RWPE2 (cell line): ENCODE measurements around the gene MYO1A.
A peak's percentile ranks its signal among the peaks of the same experiment; 100 is the strongest.

Source experiments
- ATAC-seq: fragments of 200-7000 bp; cut with Tn5 transposase; 3 replicates; pipeline ENCODE4 v1.9.1; 2021; ENCODE audit warnings: low read depth
- DNase-seq: peaks from one replicate; pipeline ENCODE4 v3.0.0-alpha.2; 2020; ENCODE audit warnings: low spot score
- H3K27ac ChIP-seq: fragments of 450-650 bp; 2 replicates; pipeline ENCODE4 v1.5.1; 2017; ENCODE audit warnings: mild to moderate bottlenecking; ENCODE audit not compliant: poor library complexity, severe bottlenecking
- H3K27me3 ChIP-seq: fragments of 250-450 bp; sonication (Bioruptor Pico); 2 replicates; pipeline ENCODE4 v1.5.1; 2021; ENCODE audit warnings: mild to moderate bottlenecking, moderate library complexity; ENCODE audit not compliant: insufficient read depth, poor library complexity, severe bottlenecking
- H3K36me3 ChIP-seq: fragments of 250-450 bp; sonication (Bioruptor Pico); 2 replicates; pipeline ENCODE4 v1.5.1; 2020; ENCODE audit warnings: low read depth, mild to moderate bottlenecking, moderate library complexity
- H3K4me1 ChIP-seq: fragments of 250-450 bp; sonication (Bioruptor Pico); 2 replicates; pipeline ENCODE4 v1.5.1; 2021; ENCODE audit warnings: mild to moderate bottlenecking, moderate library complexity; ENCODE audit not compliant: insufficient read depth, poor library complexity, severe bottlenecking
- H3K4me3 ChIP-seq: fragments of 250-450 bp; sonication (Bioruptor Pico); 2 replicates; pipeline ENCODE4 v1.5.1; 2021; ENCODE audit warnings: mild to moderate bottlenecking, moderate library complexity; ENCODE audit not compliant: severe bottlenecking
- H3K9me3 ChIP-seq: fragments of 250-450 bp; sonication (Bioruptor Pico); 2 replicates; pipeline ENCODE4 v1.5.1; 2021; ENCODE audit warnings: mild to moderate bottlenecking, moderate library complexity; ENCODE audit not compliant: severe bottlenecking
- TF ChIP-seq, protein P1 (sequence below): fragments of 450-650 bp; IDR thresholded peaks from one replicate; pipeline ENCODE4 v1.5.1; 2017; ENCODE audit warnings: mild to moderate bottlenecking, moderate library complexity; ENCODE audit not compliant: poor library complexity, severe bottlenecking

Gene MYO1A

DNA sequence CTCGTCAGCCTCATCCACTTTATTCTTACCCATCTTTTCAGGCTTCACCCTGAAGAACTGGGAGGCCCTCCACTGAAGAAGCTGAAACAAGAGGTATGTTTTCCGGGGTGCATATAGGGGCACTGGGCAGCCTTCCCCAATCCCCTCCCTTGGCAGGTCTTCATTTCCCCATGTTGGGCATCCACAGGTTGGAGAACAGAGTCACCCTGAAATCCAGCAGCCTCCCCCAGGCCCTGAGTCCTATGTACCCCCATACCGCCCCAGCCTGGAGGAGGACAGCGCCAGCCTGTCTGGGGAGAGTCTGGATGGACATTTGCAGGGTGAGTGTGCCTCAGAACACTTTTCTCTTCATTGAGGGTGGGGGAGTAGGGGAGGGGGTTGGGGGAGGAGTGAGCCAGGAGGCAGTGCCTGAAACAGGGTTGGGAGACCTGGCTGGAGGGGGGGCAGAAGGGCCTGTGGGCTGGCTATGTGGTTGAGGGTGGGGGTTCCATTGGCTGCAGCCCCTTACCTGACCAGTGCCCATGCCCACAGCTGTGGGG is 43.0 kb upstream of the MYO1A start:
- no peaks in the 10 kb centered on the region for H3K9me3 ChIP-seq
- ATAC-seq (no peak), DNase-seq (no peak)
- TF ChIP-seq, protein P1, sequence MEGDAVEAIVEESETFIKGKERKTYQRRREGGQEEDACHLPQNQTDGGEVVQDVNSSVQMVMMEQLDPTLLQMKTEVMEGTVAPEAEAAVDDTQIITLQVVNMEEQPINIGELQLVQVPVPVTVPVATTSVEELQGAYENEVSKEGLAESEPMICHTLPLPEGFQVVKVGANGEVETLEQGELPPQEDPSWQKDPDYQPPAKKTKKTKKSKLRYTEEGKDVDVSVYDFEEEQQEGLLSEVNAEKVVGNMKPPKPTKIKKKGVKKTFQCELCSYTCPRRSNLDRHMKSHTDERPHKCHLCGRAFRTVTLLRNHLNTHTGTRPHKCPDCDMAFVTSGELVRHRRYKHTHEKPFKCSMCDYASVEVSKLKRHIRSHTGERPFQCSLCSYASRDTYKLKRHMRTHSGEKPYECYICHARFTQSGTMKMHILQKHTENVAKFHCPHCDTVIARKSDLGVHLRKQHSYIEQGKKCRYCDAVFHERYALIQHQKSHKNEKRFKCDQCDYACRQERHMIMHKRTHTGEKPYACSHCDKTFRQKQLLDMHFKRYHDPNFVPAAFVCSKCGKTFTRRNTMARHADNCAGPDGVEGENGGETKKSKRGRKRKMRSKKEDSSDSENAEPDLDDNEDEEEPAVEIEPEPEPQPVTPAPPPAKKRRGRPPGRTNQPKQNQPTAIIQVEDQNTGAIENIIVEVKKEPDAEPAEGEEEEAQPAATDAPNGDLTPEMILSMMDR = no peak
- H3K36me3 ChIP-seq = peaks cover 62% of the 10 kb centered on the region
- peak overlapping the region; percentile 61 for H3K27ac ChIP-seq
- no peak overlapping the region for H3K4me3 ChIP-seq
- peaks cover 20% of the 10 kb centered on the region for H3K4me1 ChIP-seq
- H3K27me3 ChIP-seq = no peaks in the 10 kb centered on the region

DNA sequence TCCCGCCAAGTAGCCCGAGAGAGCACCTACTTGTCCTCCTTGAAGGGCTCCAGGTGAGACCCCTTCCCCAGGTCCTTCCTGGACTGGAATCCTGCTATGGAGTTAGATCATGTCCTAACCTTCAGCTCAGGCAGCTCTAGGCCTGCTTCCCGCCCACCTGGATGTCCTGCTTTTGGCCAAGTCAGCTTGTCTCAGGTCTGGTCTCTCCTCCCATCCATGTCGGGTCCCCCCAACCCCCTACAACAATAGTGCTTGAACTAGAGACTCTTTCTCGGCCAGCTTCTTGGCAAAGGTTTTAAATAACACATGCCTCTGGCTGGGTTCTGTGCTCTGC is 42.6 kb upstream of the MYO1A start:
- Histone ChIP-seq H3K27ac (peak overlapping the region; percentile 61), H3K4me3 (no peak overlapping the region), H3K36me3 (peaks cover 61% of the 10 kb centered on the region), H3K27me3 (no peaks in the 10 kb centered on the region), H3K4me1 (peaks cover 20% of the 10 kb centered on the region), H3K9me3 (no peaks in the 10 kb centered on the region)
- TF ChIP-seq, protein P1 = no peak
- no peak for ATAC-seq
- DNase-seq = no peak

DNA sequence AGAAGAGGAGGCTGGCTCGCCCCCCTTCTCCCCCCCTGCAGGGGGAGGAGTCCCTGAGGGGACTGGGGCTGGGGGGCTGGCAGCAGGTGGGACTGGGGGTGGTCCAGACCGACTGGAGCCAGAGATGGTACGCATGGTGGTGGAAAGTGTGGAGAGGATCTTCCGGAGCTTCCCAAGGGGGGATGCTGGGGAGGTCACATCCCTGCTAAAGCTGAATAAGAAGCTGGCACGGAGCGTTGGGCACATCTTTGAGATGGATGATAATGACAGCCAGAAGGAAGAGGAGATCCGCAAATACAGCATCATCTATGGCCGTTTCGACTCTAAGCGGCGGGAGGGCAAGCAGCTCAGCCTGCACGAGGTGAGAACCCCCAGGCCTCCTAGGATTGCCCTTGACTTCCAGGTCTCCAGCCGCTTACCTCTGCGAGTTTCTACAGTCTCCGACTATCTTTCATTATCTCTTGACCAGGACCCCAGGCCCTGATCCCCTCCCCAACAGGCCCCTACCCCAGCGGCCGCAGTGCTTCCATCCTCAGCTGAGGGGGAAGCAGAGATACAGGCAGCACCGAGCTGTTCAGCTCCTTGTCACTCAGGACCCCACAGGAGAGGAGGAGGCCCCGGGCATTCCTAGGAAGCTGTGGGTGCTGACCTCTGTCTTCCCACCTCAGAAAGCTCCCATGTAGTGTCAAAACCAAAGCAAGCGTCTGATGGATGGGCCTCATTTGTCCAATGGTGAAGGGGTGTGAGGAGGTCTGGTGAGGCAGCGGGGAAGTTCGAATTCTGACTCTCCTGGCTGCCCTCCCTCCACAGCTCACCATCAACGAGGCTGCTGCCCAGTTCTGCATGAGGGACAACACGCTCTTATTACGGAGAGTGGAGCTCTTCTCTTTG is 42.0 kb upstream of the MYO1A start:
- H3K4me1 ChIP-seq = peaks cover 20% of the 10 kb centered on the region
- ATAC-seq = no peak

DNA sequence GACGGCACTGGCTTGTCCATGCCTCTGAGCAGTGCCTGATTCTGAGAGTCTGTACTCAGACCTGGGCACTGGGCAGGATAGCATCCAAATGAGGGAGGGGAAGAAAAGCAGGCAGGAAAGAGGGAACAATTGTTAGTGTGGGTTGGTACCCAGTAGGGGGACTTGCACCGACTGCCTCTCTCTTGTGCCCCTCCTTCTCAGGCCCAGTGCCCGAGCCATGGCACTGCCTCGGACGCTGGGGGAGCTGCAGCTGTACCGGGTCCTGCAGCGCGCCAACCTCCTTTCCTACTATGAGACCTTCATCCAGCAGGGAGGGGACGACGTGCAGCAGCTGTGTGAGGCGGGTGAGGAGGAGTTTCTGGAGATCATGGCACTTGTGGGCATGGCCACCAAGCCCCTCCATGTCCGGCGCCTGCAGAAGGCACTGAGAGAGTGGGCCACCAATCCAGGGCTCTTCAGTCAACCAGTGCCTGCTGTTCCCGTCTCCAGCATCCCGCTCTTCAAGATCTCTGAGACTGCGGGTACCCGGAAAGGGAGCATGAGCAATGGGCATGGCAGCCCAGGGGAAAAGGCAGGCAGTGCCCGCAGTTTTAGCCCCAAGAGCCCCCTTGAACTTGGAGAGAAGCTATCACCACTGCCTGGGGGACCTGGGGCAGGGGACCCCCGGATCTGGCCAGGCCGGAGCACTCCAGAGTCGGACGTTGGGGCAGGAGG is 41.2 kb upstream of the MYO1A start:
- ATAC-seq (no peak), DNase-seq (no peak)
- Histone ChIP-seq H3K27me3 (no peaks in the 10 kb centered on the region), H3K27ac (peak overlapping the region; percentile 99), H3K4me3 (peak overlapping the region; percentile 93), H3K36me3 (peaks cover 49% of the 10 kb centered on the region), H3K9me3 (no peaks in the 10 kb centered on the region), H3K4me1 (peaks cover 25% of the 10 kb centered on the region)
- TF ChIP-seq, protein P1 = no peak

More for the DNA sequence above, 42.0 kb upstream of the MYO1A start:
- H3K9me3 ChIP-seq = no peaks in the 10 kb centered on the region
- H3K36me3 ChIP-seq = peaks cover 55% of the 10 kb centered on the region
- H3K4me3 ChIP-seq = no peak overlapping the region
- no peaks in the 10 kb centered on the region for H3K27me3 ChIP-seq
- H3K27ac ChIP-seq = peak overlapping the region; percentile 61
- TF ChIP-seq, protein P1 = no peak
- DNase-seq = no peak
